Karpas-422 (cell line): ENCODE data around the gene FLNA. TPM values are rescaled to one million over a fixed set of nuclear protein-coding genes. Genes with fewer than 3 reads are reported as not detected.
"Not testable (repeated sequence)": the region's sequence is repeated elsewhere in the genome, so short reads cannot be mapped to it uniquely, and the experiment has no call there.

Experiments
- DNase-seq: peaks from one replicate; pipeline ENCODE4 v3.0.0-alpha.2; 2015
- H2AFZ ChIP-seq: fragments of 200-600 bp; sonication (generic); 2 replicates; pipeline ENCODE4 v1.6.1; 2014; ENCODE audit warnings: antibody characterized with exemption, low read length, mixed read lengths
- H3K27ac ChIP-seq: fragments of 200-600 bp; sonication (generic); 2 replicates; pipeline ENCODE4 v1.5.1; 2014; ENCODE audit warnings: mild to moderate bottlenecking, low read length, moderate library complexity
- H3K27me3 ChIP-seq: fragments of 200-600 bp; sonication (generic); 2 replicates; pipeline ENCODE4 v1.6.1; 2014; ENCODE audit warnings: low read length, mixed read lengths
- H3K36me3 ChIP-seq: fragments of 200-600 bp; sonication (generic); 2 replicates; pipeline ENCODE4 v1.6.1; 2014; ENCODE audit warnings: low read length, mixed read lengths; ENCODE audit not compliant: insufficient read depth
- H3K4me1 ChIP-seq: fragments of 200-600 bp; sonication (generic); 2 replicates; pipeline ENCODE4 v1.6.1; 2014; ENCODE audit warnings: mild to moderate bottlenecking, low read length, mixed read lengths
- H3K4me2 ChIP-seq: fragments of 200-600 bp; sonication (generic); 2 replicates; pipeline ENCODE4 v1.6.1; 2014; ENCODE audit warnings: low read length, low read depth, mild to moderate bottlenecking; ENCODE audit not compliant: poor library complexity, severe bottlenecking
- H3K4me3 ChIP-seq: fragments of 200-600 bp; sonication (generic); 2 replicates; pipeline ENCODE4 v1.5.1; 2014; ENCODE audit warnings: mild to moderate bottlenecking, antibody characterized with exemption, low read length, mixed read lengths
- H3K79me2 ChIP-seq: fragments of 200-600 bp; sonication (generic); 2 replicates; pipeline ENCODE4 v1.6.1; 2014; ENCODE audit warnings: mild to moderate bottlenecking, low read length, mixed read lengths
- H3K9ac ChIP-seq: fragments of 200-600 bp; sonication (generic); 2 replicates; pipeline ENCODE4 v1.6.0; 2014; ENCODE audit warnings: low read length
- H3K9me2 ChIP-seq: fragments of 200-600 bp; sonication (generic), shearing (Covaris generic); replicated peaks from 2 replicates; pipeline ENCODE4 v1.6.0; 2014; ENCODE audit warnings: mild to moderate bottlenecking, low read length, moderate library complexity; ENCODE audit not compliant: insufficient read depth
- H3K9me3 ChIP-seq: fragments of 300-700, 200-600 bp; sonication (generic); 2 replicates; pipeline ENCODE4 v1.6.1; 2014; ENCODE audit warnings: low read length, mixed read lengths
- H4K20me1 ChIP-seq: fragments of 200-600 bp; sonication (generic); 2 replicates; pipeline ENCODE4 v1.6.1; 2014; ENCODE audit warnings: mild to moderate bottlenecking, antibody characterized with exemption, low read length, low read depth; ENCODE audit not compliant: insufficient read depth
- total RNA-seq: library from RNA; depleted of rRNA; stranded (reverse); fragments of >200 nt; shearing (Covaris generic); gene quantifications from 2 replicates; pipeline ENCODE4 v1.2.3, GENCODE V29; 2014; ENCODE audit warnings: low replicate concordance

FLNA gene
- total RNA-seq, 1 experiment from 2014 or later, result 46.3 TPM

- no peak overlapping the region for H3K9ac ChIP-seq
- no peak overlapping the region for H3K27ac ChIP-seq
- H3K4me3 ChIP-seq, result no peak overlapping the region
- H3K27me3 ChIP-seq, result no peaks in the 10 kb centered on the region
- H3K36me3 ChIP-seq, result no peaks in the 10 kb centered on the region
- no peaks in the 10 kb centered on the region for H3K9me3 ChIP-seq
- H4K20me1 ChIP-seq, result no peaks in the 10 kb centered on the region
- H3K4me1 ChIP-seq, result no peaks in the 10 kb centered on the region
- DNase-seq, result no peak
- H3K9me2 ChIP-seq, result no peaks in the 10 kb centered on the region
- no peak overlapping the region for H3K4me2 ChIP-seq
- H3K79me2 ChIP-seq, result no peaks in the 10 kb centered on the region
- H2AFZ ChIP-seq, result no peak overlapping the region
These were observed 25.0 kb downstream of the FLNA start for GRCh38 chrX:154349359-154349935.

- H3K9ac ChIP-seq, result no peak overlapping the region
- H3K9me2 ChIP-seq, result no peaks in the 10 kb centered on the region
- H3K27me3 ChIP-seq, result no peaks in the 10 kb centered on the region
- H3K4me2 ChIP-seq, result no peak overlapping the region
- DNase-seq, result no peak
- no peak overlapping the region for H3K4me3 ChIP-seq
- no peaks in the 10 kb centered on the region for H3K79me2 ChIP-seq
- no peaks in the 10 kb centered on the region for H4K20me1 ChIP-seq
- no peaks in the 10 kb centered on the region for H3K36me3 ChIP-seq
- H3K4me1 ChIP-seq, result no peaks in the 10 kb centered on the region
- no peak overlapping the region for H3K27ac ChIP-seq
- H2AFZ ChIP-seq, result no peak overlapping the region
- H3K9me3 ChIP-seq, result no peaks in the 10 kb centered on the region
These were observed 25.6 kb downstream of the FLNA start for GRCh38 chrX:154348646-154349358.

GRCh38 chrX:154348114-154348531 is 26.3 kb downstream of the FLNA start:
- no peaks in the 10 kb centered on the region for H3K27me3 ChIP-seq
- no peak overlapping the region for H3K27ac ChIP-seq
- H3K4me2 ChIP-seq, result no peak overlapping the region
- H4K20me1 ChIP-seq, result no peaks in the 10 kb centered on the region
- H3K9me2 ChIP-seq, result no peaks in the 10 kb centered on the region
- no peak overlapping the region for H3K9ac ChIP-seq
- H3K79me2 ChIP-seq, result no peaks in the 10 kb centered on the region
- no peak for DNase-seq
- no peak overlapping the region for H3K4me3 ChIP-seq
- no peaks in the 10 kb centered on the region for H3K9me3 ChIP-seq
- no peaks in the 10 kb centered on the region for H3K36me3 ChIP-seq
- no peaks in the 10 kb centered on the region for H3K4me1 ChIP-seq
- no peak overlapping the region for H2AFZ ChIP-seq

GRCh38 chrX:154343620-154344019 is 30.8 kb downstream of the FLNA start:
- H3K9ac ChIP-seq, H3K27me3 ChIP-seq, H3K9me2 ChIP-seq, H3K79me2 ChIP-seq, H4K20me1 ChIP-seq, DNase-seq, H3K4me3 ChIP-seq, H2AFZ ChIP-seq, H3K4me1 ChIP-seq, H3K9me3 ChIP-seq, H3K36me3 ChIP-seq, H3K27ac ChIP-seq, H3K4me2 ChIP-seq: not testable (repeated sequence)

- not testable (repeated sequence) for H3K27me3 ChIP-seq, DNase-seq, H2AFZ ChIP-seq, H3K36me3 ChIP-seq, H4K20me1 ChIP-seq, H3K9ac ChIP-seq, H3K4me2 ChIP-seq, H3K27ac ChIP-seq, H3K4me1 ChIP-seq, H3K79me2 ChIP-seq, H3K9me3 ChIP-seq, H3K4me3 ChIP-seq, H3K9me2 ChIP-seq
These were observed 31.4 kb downstream of the FLNA start for GRCh38 chrX:154343063-154343462.

- not testable (repeated sequence) for H3K27me3 ChIP-seq, H3K36me3 ChIP-seq, DNase-seq, H3K79me2 ChIP-seq, H3K27ac ChIP-seq, H3K4me2 ChIP-seq, H3K9me2 ChIP-seq, H3K9me3 ChIP-seq, H4K20me1 ChIP-seq, H3K4me3 ChIP-seq, H3K4me1 ChIP-seq, H3K9ac ChIP-seq, H2AFZ ChIP-seq
These were observed 32.8 kb downstream of the FLNA start for GRCh38 chrX:154341399-154342298.

GRCh38 chrX:154334496-154334895 is 39.9 kb downstream of the FLNA start:
- Histone ChIP-seq H3K9me2 (no peaks in the 10 kb centered on the region), H3K4me1 (peaks cover 15% of the 10 kb centered on the region), H4K20me1 (no peaks in the 10 kb centered on the region), H3K9me3 (no peaks in the 10 kb centered on the region), H3K36me3 (no peaks in the 10 kb centered on the region), H3K27ac (peak overlapping the region; percentile 50), H3K9ac (0 out of 2 replicates have a peak overlapping the region, but pooled peaks have one; percentile 24), H3K79me2 (no peaks in the 10 kb centered on the region), H2AFZ (peak overlapping the region; percentile 79; the same call in 1 of the 2 replicates), H3K4me2 (peak overlapping the region; percentile 54), H3K4me3 (no peak overlapping the region), H3K27me3 (no peaks in the 10 kb centered on the region)
- no peak for DNase-seq

- H3K4me3 ChIP-seq, result 0 out of 2 replicates have a peak overlapping the region, but pooled peaks have one; percentile 18
These were observed 40.6 kb downstream of the FLNA start for GRCh38 chrX:154333837-154334271.

More at GRCh38 chrX:154333837-154334271, 40.6 kb downstream of the FLNA start:
- no peaks in the 10 kb centered on the region for H3K27me3 ChIP-seq
- H3K9me2 ChIP-seq, result no peaks in the 10 kb centered on the region
- peak overlapping the region; percentile 24; the same call in 1 of the 2 replicates for H3K9ac ChIP-seq
- H2AFZ ChIP-seq, result peak overlapping the region; percentile 79
- no peaks in the 10 kb centered on the region for H3K36me3 ChIP-seq
- no peaks in the 10 kb centered on the region for H3K9me3 ChIP-seq
- peak overlapping the region; percentile 54 for H3K4me2 ChIP-seq
- H3K4me1 ChIP-seq, result peaks cover 15% of the 10 kb centered on the region
- no peaks in the 10 kb centered on the region for H4K20me1 ChIP-seq
- peak; percentile 78 for DNase-seq
- H3K27ac ChIP-seq, result peak overlapping the region; percentile 50
- no peaks in the 10 kb centered on the region for H3K79me2 ChIP-seq
